ENCODE measurements around the gene GPX2. TPM values are rescaled to one million over a fixed set of nuclear protein-coding genes. Genes with fewer than 3 reads are reported as not detected.

The GPX2 gene
- total RNA-seq, 2 donors from 2014 or later = 489 to 682 TPM

GRCh38 chr14:64939817-64940190 lies 2.7 kb downstream of the GPX2 start:
- Histone ChIP-seq H3K9me3 (no peaks in the 10 kb centered on the region), H3K9ac (ENCODE audit: low read depth in 2 of 2, low read length in 2 of 2) (peak overlapping the region in 1 of 2 donors; percentile 71), H3K27ac (peak overlapping the region; percentile 80), H3K4me3 (peak overlapping the region; percentile 36), H3K36me3 (no peaks in the 10 kb centered on the region), H3K4me1 (peaks cover 8% of the 10 kb centered on the region), H3K27me3 (no peaks in the 10 kb centered on the region)
- DNase-seq = no peak
- intact Hi-C loops (cut with DNase I) = no loop called here
- no peak for TF ChIP-seq CTCF (IDR thresholded peaks at IDR 0.05)

GRCh38 chr14:64938972-64939816 lies 3.4 kb downstream of the GPX2 start:
- intact Hi-C loops (cut with DNase I) = no loop called here
- Histone ChIP-seq H3K27me3 (no peaks in the 10 kb centered on the region), H3K36me3 (no peaks in the 10 kb centered on the region), H3K4me3 (peak overlapping the region; percentile 36), H3K9ac (ENCODE audit: low read depth in 2 of 2, low read length in 2 of 2) (peak overlapping the region in 1 of 2 donors; percentile 71), H3K4me1 (peaks cover 8% of the 10 kb centered on the region), H3K27ac (peak overlapping the region; percentile 80), H3K9me3 (no peaks in the 10 kb centered on the region)
- TF ChIP-seq CTCF (IDR thresholded peaks at IDR 0.05) = no peak
- peak; percentile 65 for DNase-seq

- Histone ChIP-seq H3K9me3 (no peaks in the 10 kb centered on the region), H3K27ac (peak overlapping the region; percentile 60), H3K4me3 (no peak overlapping the region), H3K36me3 (no peaks in the 10 kb centered on the region), H3K9ac (ENCODE audit: low read depth in 2 of 2, low read length in 2 of 2) (no peak overlapping the region), H3K27me3 (no peaks in the 10 kb centered on the region), H3K4me1 (no peaks in the 10 kb centered on the region)
- no peak for TF ChIP-seq CTCF (IDR thresholded peaks at IDR 0.05)
- intact Hi-C loops (cut with DNase I) = no loop called here
- no peak for DNase-seq
Measured at GRCh38 chr14:64937821-64938193, 4.7 kb downstream of the GPX2 start.

- Histone ChIP-seq H3K9ac (ENCODE audit: low read depth in 2 of 2, low read length in 2 of 2) (no peak overlapping the region), H3K4me3 (no peak overlapping the region), H3K27me3 (no peaks in the 10 kb centered on the region), H3K27ac (peak overlapping the region; percentile 60), H3K9me3 (no peaks in the 10 kb centered on the region), H3K4me1 (no peaks in the 10 kb centered on the region), H3K36me3 (no peaks in the 10 kb centered on the region)
- no peak for TF ChIP-seq CTCF (IDR thresholded peaks at IDR 0.05)
- intact Hi-C loops (cut with DNase I) = no loop called here
- no peak for DNase-seq
Measured at GRCh38 chr14:64937171-64937820, 5.2 kb downstream of the GPX2 start.

GRCh38 chr14:64935508-64935907 lies 7.0 kb downstream of the GPX2 start:
- H3K9me3 ChIP-seq = no peaks in the 10 kb centered on the region
- intact Hi-C loops (cut with DNase I) = no loop called here
- no peak for TF ChIP-seq CTCF (IDR thresholded peaks at IDR 0.05)
- peaks cover 9% of the 10 kb centered on the region for H3K4me1 ChIP-seq
- H3K27ac ChIP-seq = no peak overlapping the region
- no peak for DNase-seq
- no peak overlapping the region for H3K9ac ChIP-seq (ENCODE audit: low read depth in 2 of 2, low read length in 2 of 2)
- no peak overlapping the region for H3K4me3 ChIP-seq
- H3K27me3 ChIP-seq = no peaks in the 10 kb centered on the region
- no peaks in the 10 kb centered on the region for H3K36me3 ChIP-seq

All from colonic mucosa (tissue), 4 donors.